HG03095 (cell line): ENCODE data around the gene RNPEPL1.

Source experiments
- ATAC-seq: cut with Tn5 transposase; IDR thresholded peaks from one replicate; pipeline ENCODE4 v1.9.1; 2021; ENCODE audit warnings: moderate library complexity; ENCODE audit not compliant: unreplicated experiment

RNPEPL1 gene

GRCh38 chr2:240575101-240575965, 7.0 kb downstream of the RNPEPL1 start:
- ATAC-seq = no peak

GRCh38 chr2:240576036-240576435, 7.8 kb downstream of the RNPEPL1 start:
- ATAC-seq = no peak

- ATAC-seq = no peak
Measured at GRCh38 chr2:240576436-240577205, 8.3 kb downstream of the RNPEPL1 start.

GRCh38 chr2:240577281-240578109, 9.2 kb downstream of the RNPEPL1 start:
- no peak for ATAC-seq

DNA sequence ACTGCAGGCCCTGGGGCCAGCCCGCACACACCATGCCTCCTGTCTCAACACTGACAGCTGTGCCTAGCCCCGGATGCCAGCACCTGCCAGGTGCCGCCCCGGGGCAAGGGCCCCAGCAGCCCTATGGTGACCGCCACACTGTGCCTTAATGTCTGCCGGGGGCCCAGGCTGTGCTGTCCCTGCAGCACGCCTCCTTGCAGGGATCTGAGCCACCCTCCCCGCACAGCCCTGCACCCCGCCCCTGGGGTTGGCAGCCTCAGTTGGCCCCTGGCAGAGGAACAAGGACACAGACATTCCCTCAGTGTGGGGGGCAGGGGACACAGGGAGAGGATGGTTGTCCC, 9.8 kb downstream of the RNPEPL1 start:
- no peak for ATAC-seq

DNA sequence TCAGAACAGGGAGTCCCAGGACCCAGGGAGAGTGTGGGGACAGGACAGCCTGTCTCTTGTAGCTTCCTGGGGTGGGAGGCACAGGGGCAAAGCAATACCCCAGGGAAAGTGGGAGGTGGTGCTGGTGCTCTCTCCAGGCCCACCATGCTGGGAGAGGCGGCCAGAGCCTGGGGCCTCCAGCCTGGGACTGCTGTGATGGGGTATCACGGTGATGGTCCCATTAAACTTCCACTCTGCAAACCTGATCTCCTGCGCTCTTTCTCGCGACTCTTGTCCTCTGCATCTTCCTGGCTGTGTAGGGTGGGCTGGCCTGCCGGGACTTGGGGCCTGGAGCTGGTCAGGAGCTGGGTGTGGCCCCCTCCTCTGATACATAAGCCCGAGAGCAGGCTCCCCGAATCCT, 10.2 kb downstream of the RNPEPL1 start:
- no peak for ATAC-seq

GRCh38 chr2:240579071-240579762, 10.9 kb downstream of the RNPEPL1 start:
- ATAC-seq = no peak

- ATAC-seq = no peak
Measured at GRCh38 chr2:240579771-240580614, 11.7 kb downstream of the RNPEPL1 start.

DNA sequence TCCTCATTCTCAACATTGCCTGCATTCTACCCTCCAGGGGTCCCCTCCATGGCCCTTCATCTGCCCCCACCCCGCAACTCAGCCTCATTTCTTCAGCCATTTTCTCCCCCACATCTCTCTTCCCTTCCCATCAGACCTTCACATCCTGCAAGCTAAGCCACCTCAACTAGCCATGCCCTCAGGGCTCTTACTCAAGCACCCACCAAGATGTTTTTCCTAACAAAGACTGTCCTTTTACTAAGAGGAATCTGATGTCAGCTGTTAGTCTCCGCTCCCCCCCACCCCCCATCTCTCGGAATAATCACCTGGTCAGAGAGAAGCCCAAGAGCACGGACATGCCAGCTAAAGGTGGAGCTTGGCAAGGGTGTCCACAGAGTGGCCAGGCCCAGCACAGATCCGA, 13.5 kb downstream of the RNPEPL1 start:
- ATAC-seq = no peak

- ATAC-seq = no peak
Measured at GRCh38 chr2:240582781-240583180, 14.5 kb downstream of the RNPEPL1 start.

DNA sequence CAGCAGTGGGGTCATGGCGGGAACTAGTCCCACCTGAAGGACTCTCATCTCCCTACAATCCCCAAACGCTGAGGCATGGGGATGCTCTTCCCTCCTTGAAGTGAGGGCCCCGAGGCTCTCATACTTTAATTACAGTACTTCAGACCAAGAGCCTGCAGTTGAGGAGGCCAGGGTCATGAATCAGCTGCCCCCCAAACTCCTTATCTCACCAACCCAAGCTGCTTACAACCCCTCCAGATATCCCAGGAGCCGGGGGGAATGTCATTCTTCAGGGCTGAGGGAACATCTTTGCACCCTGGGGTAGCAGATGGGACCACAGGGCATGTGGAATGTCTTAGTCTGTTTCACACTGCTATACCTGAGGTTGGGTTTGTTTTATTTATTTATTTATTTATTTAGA, 15.5 kb downstream of the RNPEPL1 start:
- no peak for ATAC-seq

- peak; percentile 57 for ATAC-seq
Measured at GRCh38 chr2:240584486-240585031, 16.3 kb downstream of the RNPEPL1 start.

DNA sequence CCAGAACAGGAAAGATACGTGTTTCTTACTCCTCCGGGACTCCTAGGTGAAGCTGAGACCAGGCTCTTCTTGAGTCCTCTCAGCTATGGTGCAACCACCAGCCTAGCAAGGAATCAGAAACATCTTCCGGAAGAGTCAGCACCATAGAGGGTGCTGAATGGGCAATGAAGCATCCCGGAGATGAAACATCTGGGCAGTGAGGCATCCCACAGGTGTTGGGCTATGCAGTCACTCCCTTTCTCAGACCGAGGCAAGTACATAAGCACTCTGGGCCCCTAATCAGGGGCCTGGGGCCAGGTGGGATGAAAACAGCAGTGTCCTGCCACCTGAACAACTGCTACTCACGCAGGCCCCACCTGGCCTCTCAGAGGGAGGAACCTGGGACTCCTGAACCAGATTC, 16.8 kb downstream of the RNPEPL1 start:
- ATAC-seq = peak; percentile 21

DNA sequence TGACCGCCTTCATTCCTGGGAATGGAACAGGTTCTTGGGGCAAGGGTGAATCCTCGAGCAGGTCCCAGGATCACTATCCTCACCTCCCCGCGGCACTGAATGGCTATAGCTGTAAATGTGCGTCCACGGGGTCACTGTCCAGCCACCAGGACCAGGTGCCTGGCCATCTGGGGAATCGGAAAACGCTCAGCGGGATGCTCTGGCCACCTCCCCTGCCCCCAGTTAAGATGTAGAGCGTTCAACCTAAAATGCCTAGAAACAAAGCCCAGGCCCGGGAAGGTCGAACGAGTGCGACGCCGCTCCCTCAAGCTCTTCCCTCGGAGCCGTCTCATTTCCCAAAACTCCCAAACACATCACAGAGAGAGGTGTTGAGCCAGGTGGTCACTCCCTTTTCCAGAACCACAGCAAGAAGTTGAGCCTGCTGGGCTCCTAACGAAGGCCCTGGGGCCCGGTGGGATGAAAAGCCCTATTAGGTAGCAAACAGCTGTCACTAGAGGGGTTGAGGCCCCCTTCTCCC, 17.5 kb downstream of the RNPEPL1 start:
- no peak for ATAC-seq

DNA sequence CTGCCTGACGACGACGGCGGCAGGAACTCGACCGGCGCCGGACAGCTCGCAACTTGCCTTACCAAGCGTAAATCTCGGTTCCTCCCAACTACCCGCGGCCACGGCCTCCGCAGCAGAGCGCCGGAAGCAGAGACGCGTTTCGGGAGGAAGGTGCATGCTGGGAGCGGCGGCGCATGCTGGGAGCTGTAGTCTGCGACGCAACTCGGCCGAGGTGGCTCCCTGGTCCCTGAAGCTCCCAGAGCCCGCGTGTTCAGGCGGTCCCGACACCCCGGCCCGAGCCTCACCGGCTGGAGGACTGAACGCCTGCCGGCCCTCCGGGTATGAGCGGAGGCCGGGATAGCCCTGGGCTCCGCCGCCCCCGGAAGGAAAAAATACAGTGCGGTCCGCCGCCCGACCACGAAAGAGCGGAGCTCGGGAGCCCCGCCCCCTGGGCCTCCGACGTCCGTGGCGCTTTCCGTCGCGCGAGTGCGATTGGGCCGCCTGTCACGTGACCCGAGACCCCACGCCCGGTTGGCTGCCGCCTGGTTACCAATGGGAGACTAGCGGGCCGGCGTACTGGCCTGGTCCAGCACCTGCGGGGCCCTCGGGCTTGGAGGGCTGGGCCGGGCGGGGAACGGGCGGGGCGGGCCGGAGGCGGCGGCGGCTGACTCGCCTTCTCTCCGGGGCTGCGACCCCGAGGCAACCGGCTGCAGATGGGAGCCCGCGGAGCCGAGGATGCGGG, 18.1 kb downstream of the RNPEPL1 start, which contains the start of gene CAPN10:
Gene CAPN10, plus strand, starts transcription at position 537 of the 721 bp plus-strand sequence. Its CDS starts 178 bp downstream, at position 715.
- peak; percentile 45 for ATAC-seq

DNA sequence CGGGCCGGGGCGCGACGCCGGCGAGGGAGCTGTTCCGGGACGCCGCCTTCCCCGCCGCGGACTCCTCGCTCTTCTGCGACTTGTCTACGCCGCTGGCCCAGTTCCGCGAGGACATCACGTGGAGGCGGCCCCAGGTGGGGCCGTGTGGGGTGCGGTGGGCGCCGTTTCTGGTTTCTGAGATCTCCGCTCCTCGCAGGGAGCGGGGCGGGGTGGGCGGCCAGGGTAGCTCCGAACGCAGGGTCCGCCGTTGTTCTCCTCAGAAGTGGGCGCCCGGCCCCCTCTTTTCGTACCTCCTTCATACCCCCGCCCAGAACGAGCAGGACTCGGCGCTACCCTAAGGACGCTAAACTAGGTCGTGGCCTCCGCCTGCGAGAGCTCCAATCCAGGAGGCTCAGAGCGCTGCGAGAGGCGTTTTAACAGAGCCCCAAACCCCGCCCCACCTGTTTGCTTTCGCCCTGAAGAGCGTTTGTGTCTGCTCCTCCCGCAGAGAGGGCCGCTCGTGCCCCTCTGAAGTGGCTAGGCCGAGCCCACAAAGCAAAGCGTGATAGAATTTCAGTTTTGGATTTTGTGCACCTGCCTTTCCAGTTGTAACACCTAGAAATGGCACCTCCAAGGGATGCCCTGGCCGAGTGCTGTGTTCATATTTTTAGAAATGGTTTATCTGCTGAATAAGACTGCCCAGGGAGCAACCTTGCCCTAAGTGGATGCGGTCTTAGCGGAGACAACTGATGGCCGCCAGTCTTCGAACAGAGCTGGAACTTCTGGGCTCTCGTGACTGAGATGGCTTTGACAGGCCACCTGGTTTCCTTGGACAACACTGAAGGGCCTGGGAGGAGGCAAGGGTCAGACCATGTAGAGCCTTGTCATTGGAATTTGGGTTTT, 18.9 kb downstream of the RNPEPL1 start:
- no peak for ATAC-seq

- no peak for ATAC-seq
Measured at GRCh38 chr2:240588006-240588655, 19.8 kb downstream of the RNPEPL1 start.
